HepG2 (cell line): ENCODE measurements around the gene IMMT. TPM values are rescaled to one million over a fixed set of nuclear protein-coding genes. Genes with fewer than 3 reads are reported as not detected.

Experiments used
- ATAC-seq: fragments of 200-7000 bp; cut with Tn5 transposase; 3 replicates; pipeline ENCODE4 v1.9.1; 2020; ENCODE audit warnings: mild to moderate bottlenecking, moderate library complexity
- BruUV-seq: library from RNA; stranded (reverse); fragments of 400-500 nt; replicated peaks from 2 replicates; lab custom pipeline; 2021; lab: Mats Ljungman, UMichigan
- CTCF ChIA-PET: fragments of 300-600 bp; formaldehyde crosslinking; extraction: SDS; loops from one replicate; lab custom pipeline; 2021; ENCODE audit warnings: low total read pairs, inconsistent platforms, low intra/inter-chr PET ratio; lab: Yijun Ruan, JAX
- POLR2A ChIA-PET: fragments of 350-600 bp; sonication (Branson Sonifier 250); formaldehyde crosslinking; loops from one replicate; lab custom pipeline; 2020; ENCODE audit warnings: antibody characterized with exemption, inconsistent platforms; lab: Yijun Ruan, JAX
- DNase-seq: peaks from one replicate; pipeline ENCODE4 v3.0.0-alpha.2; 2015; ENCODE audit warnings: low spot score
- FAIRE-seq: peaks from 3 replicates; lab custom pipeline; 2011; peaks lifted over from hg19 to GRCh38; lab: Jason Lieb, UNC
- H2AFZ ChIP-seq: one replicate; pipeline ENCODE4 v1.6.1; 2011; ENCODE audit warnings: low read length, inconsistent platforms
- H3K27ac ChIP-seq: fragments of 300-600 bp; 3 replicates; pipeline ENCODE4 v1.8.0; 2011; ENCODE audit warnings: mixed run types, mild to moderate bottlenecking, mixed read lengths, low read length, inconsistent platforms; ENCODE audit not compliant: insufficient read depth; ENCODE audit errors: extremely low read length
- H3K27me3 ChIP-seq, 2 experiments: fragments of 200-600 bp in 1 of 2; 2 replicates in 1 of 2; 3 replicates in 1 of 2; pipeline versions ENCODE4 v1.6.0 to v1.8.0; 2011; ENCODE audit warnings: low read length in 2 of 2, mild to moderate bottlenecking in 2 of 2, moderate library complexity in 2 of 2, inconsistent platforms in 1 of 2; ENCODE audit not compliant: insufficient read depth in 2 of 2, control insufficient read depth in 1 of 2
- H3K36me3 ChIP-seq, 2 experiments: fragments of 200-600 bp in 1 of 2; replicated peaks in 1 of 2; 2 replicates in 1 of 2; 3 replicates in 1 of 2; pipeline versions ENCODE4 v1.5.1 to v1.8.0; 2011; ENCODE audit warnings: low read length in 2 of 2, inconsistent platforms in 1 of 2; ENCODE audit not compliant: insufficient read depth in 2 of 2, control insufficient read depth in 1 of 2
- H3K4me1 ChIP-seq: 2 replicates; pipeline ENCODE4 v1.5.1; 2012; ENCODE audit warnings: low read length, inconsistent platforms; ENCODE audit not compliant: insufficient read depth
- H3K4me2 ChIP-seq: 2 replicates; pipeline ENCODE4 v1.6.0; 2011; ENCODE audit warnings: low read depth, low read length, inconsistent platforms
- H3K4me3 ChIP-seq, 3 experiments: fragments of 200-600 bp in 1 of 3; sonication (generic), shearing (Covaris generic) in 1 of 3; replicated peaks in 1 of 3; 2 replicates each; pipeline ENCODE4 v1.5.1; 2011 to 2016; ENCODE audit warnings: low read length in 3 of 3, inconsistent platforms in 2 of 3, low read depth in 2 of 3, mild to moderate bottlenecking in 2 of 3, control low read depth in 1 of 3, mixed read lengths in 1 of 3; ENCODE audit not compliant: insufficient read depth in 1 of 3
- H3K79me2 ChIP-seq: one replicate; pipeline ENCODE4 v1.6.1; 2011; ENCODE audit warnings: low read length, inconsistent platforms; ENCODE audit not compliant: insufficient read depth
- H3K9ac ChIP-seq: 2 replicates; pipeline ENCODE4 v1.6.0; 2011; ENCODE audit warnings: mild to moderate bottlenecking, low read depth, low read length, inconsistent platforms; ENCODE audit not compliant: insufficient read depth
- H3K9me3 ChIP-seq: 2 replicates; pipeline ENCODE4 v1.5.1; 2012; ENCODE audit warnings: mild to moderate bottlenecking, low read length
- H4K20me1 ChIP-seq: 2 replicates; pipeline ENCODE4 v1.6.0; 2011; ENCODE audit warnings: inconsistent platforms, mild to moderate bottlenecking, low read length, moderate library complexity; ENCODE audit not compliant: insufficient read depth
- AKAP8 ChIP-seq: sonication (generic); formaldehyde crosslinking; IDR thresholded peaks from 2 replicates; pipeline ENCODE4 v1.5.1; 2020; ENCODE audit warnings: mild to moderate bottlenecking, missing genetic modification reagents
- WGBS: methylation state at CpG from one replicate; pipeline ENCODE4 v1.1.6; 2017; ENCODE audit warnings: low lambda C conversion rate; 5-methylcytosine and 5-hydroxymethylcytosine counted together
- in situ Hi-C: cut with HindIII; loops from 2 replicates; pipeline ENCODE4 v1.10.0; 2017; ENCODE audit warnings: low pct_unique_long_range_greater_than_20kb; ENCODE audit not compliant: extremely low pct_ligation_motif_present
- intact Hi-C: fragments of 100-400 bp; cut with micrococcal nuclease; formaldehyde crosslinking; loops from one replicate; pipeline ENCODE4 v1.10.0; 2022; ENCODE audit not compliant: unreplicated experiment
- polyA plus RNA-seq, 8 experiments: library from polyadenylated mRNA; depleted of rRNA in 3 of 8; stranded (reverse) in 7 of 8; unstranded in 1 of 8; fragments of >200 nt; fragmentation: Illumina TruSeq in 4 of 8; extraction: Trizol in 4 of 8; gene quantifications; 2 replicates each; pipeline versions ENCODE4 v1.2.1 to v1.2.3, GENCODE V29; 2011 to 2016; ENCODE audit warnings: low read depth in 4 of 8, missing spikeins in 1 of 8, mixed read lengths in 1 of 8; ENCODE audit not compliant: insufficient read depth in 1 of 8
- total RNA-seq, 5 experiments: library from RNA; depleted of rRNA; stranded (reverse); fragments of >200 nt; fragmentation: Illumina TruSeq; extraction: Trizol; gene quantifications; 2 replicates each; pipeline ENCODE4 v1.2.3, GENCODE V29; 2016; ENCODE audit warnings: low read depth in 1 of 5
- TF ChIP-seq, protein P1 (sequence below): sonication (generic); formaldehyde crosslinking; IDR thresholded peaks from 2 replicates; pipeline ENCODE4 v1.4.0; 2020; ENCODE audit warnings: mild to moderate bottlenecking, missing genetic modification reagents, borderline replicate concordance
- TF ChIP-seq, protein P2 (sequence below): sonication (generic); formaldehyde crosslinking; IDR thresholded peaks from 2 replicates; pipeline ENCODE4 v1.5.0; 2020; ENCODE audit warnings: mild to moderate bottlenecking, missing genetic modification reagents, borderline replicate concordance
- TF ChIP-seq, protein P3 (sequence below): sonication (generic); formaldehyde crosslinking; conservative IDR thresholded peaks from 2 replicates; pipeline ENCODE4 v1.8.0; 2022; ENCODE audit warnings: missing genetic modification reagents

Gene IMMT
- total and polyA plus RNA-seq, 2 of the 13 experiments (the other 11 are each of a cell fraction or from before 2014, with no cell fraction given), result 63.5 to 119 TPM

GRCh38 chr2:86150502-86150901 lies 44.8 kb downstream of the IMMT start:
- ChIA-PET POLR2A (interaction anchor here (0.8 kb wide), 2 partner anchors 10 to 44 kb away, joined by 3 read pairs; partner anchors contain the start of genes POLR1A and PTCD3), CTCF (no interaction called here)
- BruUV-seq, result no TSS peak
- no peaks in the 10 kb centered on the region for H4K20me1 ChIP-seq
- H3K36me3 ChIP-seq, result peaks cover 37 to 77% of the 10 kb centered on the region in 2 experiments
- no peak for TF ChIP-seq AKAP8 (CRISPR knock-in tag)
- TF ChIP-seq, protein P1, sequence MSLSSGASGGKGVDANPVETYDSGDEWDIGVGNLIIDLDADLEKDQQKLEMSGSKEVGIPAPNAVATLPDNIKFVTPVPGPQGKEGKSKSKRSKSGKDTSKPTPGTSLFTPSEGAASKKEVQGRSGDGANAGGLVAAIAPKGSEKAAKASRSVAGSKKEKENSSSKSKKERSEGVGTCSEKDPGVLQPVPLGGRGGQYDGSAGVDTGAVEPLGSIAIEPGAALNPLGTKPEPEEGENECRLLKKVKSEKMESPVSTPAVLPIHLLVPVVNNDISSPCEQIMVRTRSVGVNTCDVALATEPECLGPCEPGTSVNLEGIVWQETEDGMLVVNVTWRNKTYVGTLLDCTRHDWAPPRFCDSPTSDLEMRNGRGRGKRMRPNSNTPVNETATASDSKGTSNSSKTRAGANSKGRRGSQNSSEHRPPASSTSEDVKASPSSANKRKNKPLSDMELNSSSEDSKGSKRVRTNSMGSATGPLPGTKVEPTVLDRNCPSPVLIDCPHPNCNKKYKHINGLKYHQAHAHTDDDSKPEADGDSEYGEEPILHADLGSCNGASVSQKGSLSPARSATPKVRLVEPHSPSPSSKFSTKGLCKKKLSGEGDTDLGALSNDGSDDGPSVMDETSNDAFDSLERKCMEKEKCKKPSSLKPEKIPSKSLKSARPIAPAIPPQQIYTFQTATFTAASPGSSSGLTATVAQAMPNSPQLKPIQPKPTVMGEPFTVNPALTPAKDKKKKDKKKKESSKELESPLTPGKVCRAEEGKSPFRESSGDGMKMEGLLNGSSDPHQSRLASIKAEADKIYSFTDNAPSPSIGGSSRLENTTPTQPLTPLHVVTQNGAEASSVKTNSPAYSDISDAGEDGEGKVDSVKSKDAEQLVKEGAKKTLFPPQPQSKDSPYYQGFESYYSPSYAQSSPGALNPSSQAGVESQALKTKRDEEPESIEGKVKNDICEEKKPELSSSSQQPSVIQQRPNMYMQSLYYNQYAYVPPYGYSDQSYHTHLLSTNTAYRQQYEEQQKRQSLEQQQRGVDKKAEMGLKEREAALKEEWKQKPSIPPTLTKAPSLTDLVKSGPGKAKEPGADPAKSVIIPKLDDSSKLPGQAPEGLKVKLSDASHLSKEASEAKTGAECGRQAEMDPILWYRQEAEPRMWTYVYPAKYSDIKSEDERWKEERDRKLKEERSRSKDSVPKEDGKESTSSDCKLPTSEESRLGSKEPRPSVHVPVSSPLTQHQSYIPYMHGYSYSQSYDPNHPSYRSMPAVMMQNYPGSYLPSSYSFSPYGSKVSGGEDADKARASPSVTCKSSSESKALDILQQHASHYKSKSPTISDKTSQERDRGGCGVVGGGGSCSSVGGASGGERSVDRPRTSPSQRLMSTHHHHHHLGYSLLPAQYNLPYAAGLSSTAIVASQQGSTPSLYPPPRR (CRISPR knock-in tag), result no peak
- TF ChIP-seq, protein P2, sequence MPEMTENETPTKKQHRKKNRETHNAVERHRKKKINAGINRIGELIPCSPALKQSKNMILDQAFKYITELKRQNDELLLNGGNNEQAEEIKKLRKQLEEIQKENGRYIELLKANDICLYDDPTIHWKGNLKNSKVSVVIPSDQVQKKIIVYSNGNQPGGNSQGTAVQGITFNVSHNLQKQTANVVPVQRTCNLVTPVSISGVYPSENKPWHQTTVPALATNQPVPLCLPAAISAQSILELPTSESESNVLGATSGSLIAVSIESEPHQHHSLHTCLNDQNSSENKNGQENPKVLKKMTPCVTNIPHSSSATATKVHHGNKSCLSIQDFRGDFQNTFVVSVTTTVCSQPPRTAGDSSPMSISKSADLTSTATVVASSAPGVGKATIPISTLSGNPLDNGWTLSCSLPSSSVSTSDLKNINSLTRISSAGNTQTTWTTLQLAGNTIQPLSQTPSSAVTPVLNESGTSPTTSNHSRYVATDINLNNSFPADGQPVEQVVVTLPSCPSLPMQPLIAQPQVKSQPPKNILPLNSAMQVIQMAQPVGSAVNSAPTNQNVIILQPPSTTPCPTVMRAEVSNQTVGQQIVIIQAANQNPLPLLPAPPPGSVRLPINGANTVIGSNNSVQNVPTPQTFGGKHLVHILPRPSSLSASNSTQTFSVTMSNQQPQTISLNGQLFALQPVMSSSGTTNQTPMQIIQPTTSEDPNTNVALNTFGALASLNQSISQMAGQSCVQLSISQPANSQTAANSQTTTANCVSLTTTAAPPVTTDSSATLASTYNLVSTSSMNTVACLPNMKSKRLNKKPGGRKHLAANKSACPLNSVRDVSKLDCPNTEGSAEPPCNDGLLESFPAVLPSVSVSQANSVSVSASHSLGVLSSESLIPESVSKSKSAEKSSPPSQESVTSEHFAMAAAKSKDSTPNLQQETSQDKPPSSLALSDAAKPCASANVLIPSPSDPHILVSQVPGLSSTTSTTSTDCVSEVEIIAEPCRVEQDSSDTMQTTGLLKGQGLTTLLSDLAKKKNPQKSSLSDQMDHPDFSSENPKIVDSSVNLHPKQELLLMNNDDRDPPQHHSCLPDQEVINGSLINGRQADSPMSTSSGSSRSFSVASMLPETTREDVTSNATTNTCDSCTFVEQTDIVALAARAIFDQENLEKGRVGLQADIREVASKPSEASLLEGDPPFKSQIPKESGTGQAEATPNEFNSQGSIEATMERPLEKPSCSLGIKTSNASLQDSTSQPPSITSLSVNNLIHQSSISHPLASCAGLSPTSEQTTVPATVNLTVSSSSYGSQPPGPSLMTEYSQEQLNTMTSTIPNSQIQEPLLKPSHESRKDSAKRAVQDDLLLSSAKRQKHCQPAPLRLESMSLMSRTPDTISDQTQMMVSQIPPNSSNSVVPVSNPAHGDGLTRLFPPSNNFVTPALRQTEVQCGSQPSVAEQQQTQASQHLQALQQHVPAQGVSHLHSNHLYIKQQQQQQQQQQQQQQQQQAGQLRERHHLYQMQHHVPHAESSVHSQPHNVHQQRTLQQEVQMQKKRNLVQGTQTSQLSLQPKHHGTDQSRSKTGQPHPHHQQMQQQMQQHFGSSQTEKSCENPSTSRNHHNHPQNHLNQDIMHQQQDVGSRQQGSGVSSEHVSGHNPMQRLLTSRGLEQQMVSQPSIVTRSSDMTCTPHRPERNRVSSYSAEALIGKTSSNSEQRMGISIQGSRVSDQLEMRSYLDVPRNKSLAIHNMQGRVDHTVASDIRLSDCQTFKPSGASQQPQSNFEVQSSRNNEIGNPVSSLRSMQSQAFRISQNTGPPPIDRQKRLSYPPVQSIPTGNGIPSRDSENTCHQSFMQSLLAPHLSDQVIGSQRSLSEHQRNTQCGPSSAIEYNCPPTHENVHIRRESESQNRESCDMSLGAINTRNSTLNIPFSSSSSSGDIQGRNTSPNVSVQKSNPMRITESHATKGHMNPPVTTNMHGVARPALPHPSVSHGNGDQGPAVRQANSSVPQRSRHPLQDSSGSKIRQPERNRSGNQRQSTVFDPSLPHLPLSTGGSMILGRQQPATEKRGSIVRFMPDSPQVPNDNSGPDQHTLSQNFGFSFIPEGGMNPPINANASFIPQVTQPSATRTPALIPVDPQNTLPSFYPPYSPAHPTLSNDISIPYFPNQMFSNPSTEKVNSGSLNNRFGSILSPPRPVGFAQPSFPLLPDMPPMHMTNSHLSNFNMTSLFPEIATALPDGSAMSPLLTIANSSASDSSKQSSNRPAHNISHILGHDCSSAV (CRISPR knock-in tag), result no peak
- TF ChIP-seq, protein P3, sequence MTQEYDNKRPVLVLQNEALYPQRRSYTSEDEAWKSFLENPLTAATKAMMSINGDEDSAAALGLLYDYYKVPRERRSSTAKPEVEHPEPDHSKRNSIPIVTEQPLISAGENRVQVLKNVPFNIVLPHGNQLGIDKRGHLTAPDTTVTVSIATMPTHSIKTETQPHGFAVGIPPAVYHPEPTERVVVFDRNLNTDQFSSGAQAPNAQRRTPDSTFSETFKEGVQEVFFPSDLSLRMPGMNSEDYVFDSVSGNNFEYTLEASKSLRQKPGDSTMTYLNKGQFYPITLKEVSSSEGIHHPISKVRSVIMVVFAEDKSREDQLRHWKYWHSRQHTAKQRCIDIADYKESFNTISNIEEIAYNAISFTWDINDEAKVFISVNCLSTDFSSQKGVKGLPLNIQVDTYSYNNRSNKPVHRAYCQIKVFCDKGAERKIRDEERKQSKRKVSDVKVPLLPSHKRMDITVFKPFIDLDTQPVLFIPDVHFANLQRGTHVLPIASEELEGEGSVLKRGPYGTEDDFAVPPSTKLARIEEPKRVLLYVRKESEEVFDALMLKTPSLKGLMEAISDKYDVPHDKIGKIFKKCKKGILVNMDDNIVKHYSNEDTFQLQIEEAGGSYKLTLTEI (CRISPR knock-in tag), result no peak
- no peak overlapping the region for H3K4me3 ChIP-seq
- intact Hi-C loops (no loop called here), in situ Hi-C loops (no loop called here)
- H3K27me3 ChIP-seq, result no peaks in the 10 kb centered on the region
- no peak overlapping the region for H2AFZ ChIP-seq
- ATAC-seq (no peak), FAIRE-seq (no peak), DNase-seq (no peak)
- 98% methylated on average over 2 of the region's 2 CpGs for WGBS
- H3K9ac ChIP-seq, result no peak overlapping the region
- H3K9me3 ChIP-seq, result no peaks in the 10 kb centered on the region
- H3K4me2 ChIP-seq, result no peak overlapping the region
- H3K27ac ChIP-seq, result no peak overlapping the region
- H3K79me2 ChIP-seq, result no peaks in the 10 kb centered on the region
- H3K4me1 ChIP-seq, result no peaks in the 10 kb centered on the region
